ENCODE data around the gene TNFSF15. TPM values are rescaled to one million over a fixed set of nuclear protein-coding genes. Genes with fewer than 3 reads are reported as not detected.

TNFSF15 gene
- total and polyA plus RNA-seq, 2 experiments from 2014 or later, result 0.06 to 0.07 TPM

DNA sequence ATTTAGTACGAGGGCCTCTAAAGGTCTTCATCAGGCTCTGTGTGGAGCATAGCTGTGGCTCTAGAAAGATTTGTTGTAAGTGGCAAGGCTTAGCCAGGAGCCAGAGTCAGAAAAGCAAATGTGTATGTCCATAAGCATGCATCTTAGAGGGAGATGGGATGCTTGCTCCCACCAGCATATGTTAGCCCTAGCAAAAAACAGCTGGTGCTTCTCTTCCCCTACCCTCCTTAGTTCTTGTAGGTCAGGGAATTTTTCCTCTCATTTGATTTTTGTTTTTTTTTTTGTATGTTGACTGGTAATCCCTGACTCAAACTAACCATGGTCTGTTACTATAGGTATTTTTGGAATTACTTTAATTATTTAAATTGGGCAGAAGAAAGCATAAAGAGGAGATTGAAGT is 7.7 kb downstream of the TNFSF15 start:
- DNase-seq (ENCODE audit: low spot score), result no peak
- H3K36me3 ChIP-seq (ENCODE audit: insufficient read depth), result no peaks in the 10 kb centered on the region
- peaks cover 3% of the 10 kb centered on the region for H3K4me1 ChIP-seq (ENCODE audit: insufficient read depth)
- no peak for ATAC-seq
- H3F3A ChIP-seq (replicated peaks; ENCODE audit: low read depth), result no peaks in the 10 kb centered on the region
- Mint-ChIP-seq H3K27me3 (ENCODE audit: insufficient read depth, low read depth, poor library complexity) (peaks cover under 1% of the 10 kb centered on the region), H3K36me3 (ENCODE audit: low read depth) (no peaks in the 10 kb centered on the region), H3K9me3 (no peaks in the 10 kb centered on the region), H3K4me3 (no peak overlapping the region), H3K4me1 (peaks cover 6% of the 10 kb centered on the region; the same call in 2 of the 3 replicates), H3K27ac (no peak overlapping the region)
- H3K27me3 ChIP-seq (ENCODE audit: insufficient read depth), result no peaks in the 10 kb centered on the region
- peaks cover 4% of the 10 kb centered on the region; the same call in 1 of the 2 replicates for H3K9me2 ChIP-seq (ENCODE audit: insufficient read depth)
- no peaks in the 10 kb centered on the region for H3K79me2 ChIP-seq (replicated peaks; ENCODE audit: insufficient read depth)
- TF ChIP-seq JUNB (IDR thresholded peaks at IDR 0.05; ENCODE audit: unreplicated experiment) (no peak), NANOG (IDR thresholded peaks at IDR 0.05; ENCODE audit: borderline replicate concordance) (no peak), STAT1 (IDR thresholded peaks at IDR 0.05; ENCODE audit: unreplicated experiment) (no peak)
- TF ChIP-seq, protein P1, sequence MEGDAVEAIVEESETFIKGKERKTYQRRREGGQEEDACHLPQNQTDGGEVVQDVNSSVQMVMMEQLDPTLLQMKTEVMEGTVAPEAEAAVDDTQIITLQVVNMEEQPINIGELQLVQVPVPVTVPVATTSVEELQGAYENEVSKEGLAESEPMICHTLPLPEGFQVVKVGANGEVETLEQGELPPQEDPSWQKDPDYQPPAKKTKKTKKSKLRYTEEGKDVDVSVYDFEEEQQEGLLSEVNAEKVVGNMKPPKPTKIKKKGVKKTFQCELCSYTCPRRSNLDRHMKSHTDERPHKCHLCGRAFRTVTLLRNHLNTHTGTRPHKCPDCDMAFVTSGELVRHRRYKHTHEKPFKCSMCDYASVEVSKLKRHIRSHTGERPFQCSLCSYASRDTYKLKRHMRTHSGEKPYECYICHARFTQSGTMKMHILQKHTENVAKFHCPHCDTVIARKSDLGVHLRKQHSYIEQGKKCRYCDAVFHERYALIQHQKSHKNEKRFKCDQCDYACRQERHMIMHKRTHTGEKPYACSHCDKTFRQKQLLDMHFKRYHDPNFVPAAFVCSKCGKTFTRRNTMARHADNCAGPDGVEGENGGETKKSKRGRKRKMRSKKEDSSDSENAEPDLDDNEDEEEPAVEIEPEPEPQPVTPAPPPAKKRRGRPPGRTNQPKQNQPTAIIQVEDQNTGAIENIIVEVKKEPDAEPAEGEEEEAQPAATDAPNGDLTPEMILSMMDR (conservative IDR thresholded peaks at IDR 0.05; ENCODE audit: low read depth in 2 of 2), result no peak
- no peak overlapping the region for H2AFZ ChIP-seq
- H4K20me1 ChIP-seq (replicated peaks; ENCODE audit: insufficient read depth), result no peaks in the 10 kb centered on the region
- H3K4me3 ChIP-seq, result no peak overlapping the region
- H3K27ac ChIP-seq (ENCODE audit: low read depth), result no peak overlapping the region
- H3K4me2 ChIP-seq, result no peak overlapping the region

DNA sequence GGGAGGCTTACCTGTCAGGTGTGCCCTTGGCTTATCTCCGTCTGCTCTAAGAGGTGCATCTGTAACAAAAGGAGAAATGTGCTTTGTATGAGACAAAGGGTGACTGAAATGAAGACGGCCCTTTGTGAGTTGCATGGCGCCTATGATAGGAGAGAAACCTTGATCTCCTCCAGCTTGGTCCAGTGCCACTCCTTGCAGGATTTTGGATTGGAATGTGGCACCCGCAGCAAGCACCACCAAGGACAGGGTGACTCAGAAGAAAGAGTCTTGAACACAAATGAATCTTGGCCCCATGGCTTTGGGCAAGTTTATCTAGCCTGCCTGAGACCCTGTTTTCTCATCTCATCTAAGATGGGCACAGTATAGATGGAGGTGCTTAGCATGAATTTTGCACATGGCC is 13.4 kb downstream of the TNFSF15 start:
- H3K79me2 ChIP-seq (replicated peaks; ENCODE audit: insufficient read depth), result no peaks in the 10 kb centered on the region
- ATAC-seq (no peak), DNase-seq (ENCODE audit: low spot score) (no peak)
- H3K4me1 Mint-ChIP-seq, result no peaks in the 10 kb centered on the region
- no peaks in the 10 kb centered on the region for H3K36me3 Mint-ChIP-seq (ENCODE audit: low read depth)
- H3F3A ChIP-seq (replicated peaks; ENCODE audit: low read depth), result no peaks in the 10 kb centered on the region
- H2AFZ ChIP-seq, result no peak overlapping the region
- TF ChIP-seq ZNF114 (CRISPR knock-in tag; IDR thresholded peaks at IDR 0.05) (no peak), CREB1 (CRISPR knock-in tag; IDR thresholded peaks at IDR 0.05; ENCODE audit: low read depth) (no peak), NANOG (IDR thresholded peaks at IDR 0.05; ENCODE audit: borderline replicate concordance) (no peak), JUNB (IDR thresholded peaks at IDR 0.05; ENCODE audit: unreplicated experiment) (no peak)
- TF ChIP-seq, protein P1 (conservative IDR thresholded peaks at IDR 0.05; ENCODE audit: low read depth in 2 of 2), result no peak
- TF ChIP-seq, protein P2, sequence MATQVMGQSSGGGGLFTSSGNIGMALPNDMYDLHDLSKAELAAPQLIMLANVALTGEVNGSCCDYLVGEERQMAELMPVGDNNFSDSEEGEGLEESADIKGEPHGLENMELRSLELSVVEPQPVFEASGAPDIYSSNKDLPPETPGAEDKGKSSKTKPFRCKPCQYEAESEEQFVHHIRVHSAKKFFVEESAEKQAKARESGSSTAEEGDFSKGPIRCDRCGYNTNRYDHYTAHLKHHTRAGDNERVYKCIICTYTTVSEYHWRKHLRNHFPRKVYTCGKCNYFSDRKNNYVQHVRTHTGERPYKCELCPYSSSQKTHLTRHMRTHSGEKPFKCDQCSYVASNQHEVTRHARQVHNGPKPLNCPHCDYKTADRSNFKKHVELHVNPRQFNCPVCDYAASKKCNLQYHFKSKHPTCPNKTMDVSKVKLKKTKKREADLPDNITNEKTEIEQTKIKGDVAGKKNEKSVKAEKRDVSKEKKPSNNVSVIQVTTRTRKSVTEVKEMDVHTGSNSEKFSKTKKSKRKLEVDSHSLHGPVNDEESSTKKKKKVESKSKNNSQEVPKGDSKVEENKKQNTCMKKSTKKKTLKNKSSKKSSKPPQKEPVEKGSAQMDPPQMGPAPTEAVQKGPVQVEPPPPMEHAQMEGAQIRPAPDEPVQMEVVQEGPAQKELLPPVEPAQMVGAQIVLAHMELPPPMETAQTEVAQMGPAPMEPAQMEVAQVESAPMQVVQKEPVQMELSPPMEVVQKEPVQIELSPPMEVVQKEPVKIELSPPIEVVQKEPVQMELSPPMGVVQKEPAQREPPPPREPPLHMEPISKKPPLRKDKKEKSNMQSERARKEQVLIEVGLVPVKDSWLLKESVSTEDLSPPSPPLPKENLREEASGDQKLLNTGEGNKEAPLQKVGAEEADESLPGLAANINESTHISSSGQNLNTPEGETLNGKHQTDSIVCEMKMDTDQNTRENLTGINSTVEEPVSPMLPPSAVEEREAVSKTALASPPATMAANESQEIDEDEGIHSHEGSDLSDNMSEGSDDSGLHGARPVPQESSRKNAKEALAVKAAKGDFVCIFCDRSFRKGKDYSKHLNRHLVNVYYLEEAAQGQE (IDR thresholded peaks at IDR 0.05; ENCODE audit: unreplicated experiment), result no peak
- no peak overlapping the region for H3K4me2 ChIP-seq
- no peaks in the 10 kb centered on the region for H3K9me2 ChIP-seq (ENCODE audit: insufficient read depth)
- H3K27me3 Mint-ChIP-seq (ENCODE audit: insufficient read depth, low read depth, poor library complexity), result peaks cover 4% of the 10 kb centered on the region
- no peaks in the 10 kb centered on the region for H3K9me3 Mint-ChIP-seq
- H3K4me3 Mint-ChIP-seq, result no peak overlapping the region
- H3K27me3 ChIP-seq (ENCODE audit: insufficient read depth), result no peaks in the 10 kb centered on the region
- no peak overlapping the region for H3K4me3 ChIP-seq
- no peaks in the 10 kb centered on the region for H3K4me1 ChIP-seq (ENCODE audit: insufficient read depth)
- H3K27ac Mint-ChIP-seq, result no peak overlapping the region
- H3K27ac ChIP-seq (ENCODE audit: low read depth), result no peak overlapping the region
- no peaks in the 10 kb centered on the region for H3K36me3 ChIP-seq (ENCODE audit: insufficient read depth)
- no peaks in the 10 kb centered on the region for H4K20me1 ChIP-seq (replicated peaks; ENCODE audit: insufficient read depth)

All from GM23338 (cell line).